Omental fat pad (tissue), 4 donors: Measurements from ENCODE around the gene YIPF2. TPM values are rescaled to one million over a fixed set of nuclear protein-coding genes. Genes with fewer than 3 reads are reported as not detected.
A peak's percentile ranks its signal among the peaks of the same experiment; 100 is the strongest.

Experiments used
- ATAC-seq: fragments of 150-250 bp; one replicate; pipeline ENCODE4 v1.9.1; 2016; ENCODE audit warnings: mild to moderate bottlenecking, moderate library complexity; ENCODE audit not compliant: low FRiP score
- DNase-seq: peaks from one replicate; pipeline ENCODE4 v3.0.0-alpha.2; 2019; ENCODE audit warnings: low spot score
- CTCF ChIP-seq, 3 donors: fragments of 450-650 bp; IDR thresholded peaks; one replicate each; pipeline ENCODE4 v1.5.1; 2016 to 2017; ENCODE audit warnings: antibody characterized with exemption in 3 of 3, mild to moderate bottlenecking in 3 of 3, moderate library complexity in 2 of 3
- total RNA-seq, 4 donors: library from RNA; depleted of rRNA; stranded (reverse); fragments of >200 nt; gene quantifications; one replicate each; pipeline ENCODE4 v1.1.0, GENCODE V29; 2016

Gene YIPF2
- total RNA-seq, 4 donors from 2014 or later = 31.0 to 52.4 (median 39.1) TPM

- ATAC-seq (no peak), DNase-seq (no peak)
- no peak for TF ChIP-seq CTCF (IDR thresholded peaks at IDR 0.05)
Measured at GRCh38 chr19:10966809-10967208, 38.4 kb upstream of the YIPF2 start.

GRCh38 chr19:10965398-10965797 lies 37.0 kb upstream of the YIPF2 start:
- no peak for ATAC-seq
- no peak for TF ChIP-seq CTCF (IDR thresholded peaks at IDR 0.05)

GRCh38 chr19:10964903-10965302 lies 36.5 kb upstream of the YIPF2 start:
- no peak for TF ChIP-seq CTCF (IDR thresholded peaks at IDR 0.05)
- DNase-seq (no peak), ATAC-seq (no peak)

More at GRCh38 chr19:10965398-10965797, 37.0 kb upstream of the YIPF2 start:
- no peak for DNase-seq

GRCh38 chr19:10963865-10964264 lies 35.4 kb upstream of the YIPF2 start:
- DNase-seq (no peak), ATAC-seq (no peak)
- TF ChIP-seq CTCF (IDR thresholded peaks at IDR 0.05) = no peak

- no peak for ATAC-seq
- no peak for TF ChIP-seq CTCF (IDR thresholded peaks at IDR 0.05)
- DNase-seq = no peak
Measured at GRCh38 chr19:10962863-10963262, 34.4 kb upstream of the YIPF2 start.

GRCh38 chr19:10961073-10961860 lies 32.8 kb upstream of the YIPF2 start:
- no peak for DNase-seq
- TF ChIP-seq CTCF (IDR thresholded peaks at IDR 0.05) = no peak

More at GRCh38 chr19:10961073-10961860, 32.8 kb upstream of the YIPF2 start:
- peak; percentile 67 for ATAC-seq
